ENCODE results near the gene DBNDD1. TPM values are rescaled to one million over a fixed set of nuclear protein-coding genes. Genes with fewer than 3 reads are reported as not detected.

The DBNDD1 gene
- total RNA-seq, 1 experiment from 2014 or later, result 32.4 TPM

GRCh38 chr16:90044111-90044551 is 24.9 kb upstream of the DBNDD1 start:
- peaks cover 40% of the 10 kb centered on the region for H3F3A ChIP-seq (ENCODE audit: insufficient read depth, low read depth)
- BruUV-seq (replicated peaks), result no TSS peak
- peak; percentile 94 for DNase-seq
- no peaks in the 10 kb centered on the region for H3K36me3 ChIP-seq (ENCODE audit: low read depth)
- POLR2A ChIA-PET (ENCODE audit: unreplicated experiment), result interaction anchor here (0.5 to 0.6 kb wide), 4 partner anchors 22 to 346 kb away, joined by 3 to 20 read pairs (median 4); no protein-coding TSS in a partner anchor
- CTCF ChIA-PET, result interaction anchor here (0.9 kb wide), 1 partner anchor 25 kb away, joined by 4 read pairs; the partner anchor contains the start of gene DBNDD1
- H3K4me2 ChIP-seq, result peak overlapping the region; percentile 41
- no peak overlapping the region for H2AFZ ChIP-seq
- peaks cover 12% of the 10 kb centered on the region; the same call in 1 of the 2 replicates for H4K20me1 ChIP-seq (ENCODE audit: insufficient read depth)
- no peak overlapping the region for H3K4me3 ChIP-seq
- H3K4me1 ChIP-seq (replicated peaks; ENCODE audit: insufficient read depth), result peaks cover 34% of the 10 kb centered on the region
- H3K27ac ChIP-seq, result peak overlapping the region; percentile 46
- H3K79me2 ChIP-seq (ENCODE audit: low read depth), result no peaks in the 10 kb centered on the region
- no peaks in the 10 kb centered on the region for H3K9me2 ChIP-seq (ENCODE audit: insufficient read depth)
- intact Hi-C loops (cut with micrococcal nuclease; ENCODE audit: unreplicated experiment), result loop anchor here (2.0 to 10.0 kb wide), 2 partner anchors 21 to 119 kb away; partner anchors contain the start of gene TUBB3
- H3K9me3 ChIP-seq (ENCODE audit: insufficient read depth, low read depth), result no peaks in the 10 kb centered on the region
- no peak for TF ChIP-seq EZH2 (IDR thresholded peaks at IDR 0.05; ENCODE audit: low read depth)
- no peak for TF ChIP-seq CTCF (conservative IDR thresholded peaks at IDR 0.05)
- no peaks in the 10 kb centered on the region for H3K27me3 ChIP-seq (ENCODE audit: insufficient read depth, low read depth)

DNA sequence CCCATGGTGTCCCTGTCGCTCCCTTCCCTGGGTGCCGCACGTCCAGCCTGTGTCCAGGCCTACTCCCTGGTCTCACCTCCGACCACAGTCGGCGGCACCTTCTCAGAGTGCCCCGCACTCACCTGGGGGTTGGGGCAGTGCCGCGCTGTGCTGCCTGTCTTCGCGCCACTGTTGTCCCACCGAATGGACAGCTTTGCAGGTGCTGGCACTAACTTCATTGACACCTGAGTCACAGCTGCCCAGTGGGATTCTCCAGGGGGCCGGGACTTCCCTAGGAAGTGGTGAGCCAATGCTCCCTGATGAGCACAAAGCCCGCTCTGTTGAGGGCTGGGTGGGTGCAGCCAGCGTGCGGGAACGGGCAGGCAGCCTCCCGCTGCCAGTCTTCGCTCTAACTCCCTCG is 24.3 kb upstream of the DBNDD1 start:
- peaks cover 34% of the 10 kb centered on the region for H3K4me1 ChIP-seq (replicated peaks; ENCODE audit: insufficient read depth)
- BruUV-seq (replicated peaks), result no TSS peak
- no peak overlapping the region for H3K4me3 ChIP-seq
- ChIA-PET POLR2A (ENCODE audit: unreplicated experiment) (interaction anchor here (0.5 to 0.6 kb wide), 2 partner anchors 123 to 345 kb away, joined by 3 to 20 read pairs; no protein-coding TSS in a partner anchor), CTCF (no interaction called here)
- peaks cover 12% of the 10 kb centered on the region; the same call in 1 of the 2 replicates for H4K20me1 ChIP-seq (ENCODE audit: insufficient read depth)
- no peaks in the 10 kb centered on the region for H3K27me3 ChIP-seq (ENCODE audit: insufficient read depth, low read depth)
- intact Hi-C loops (cut with micrococcal nuclease; ENCODE audit: unreplicated experiment), result loop anchor here (10.0 kb wide), 1 partner anchor 119 kb away; the partner anchor contains the start of gene TUBB3
- H3K9me2 ChIP-seq (ENCODE audit: insufficient read depth), result no peaks in the 10 kb centered on the region
- peak overlapping the region; percentile 41 for H3K4me2 ChIP-seq
- peaks cover 34% of the 10 kb centered on the region for H3F3A ChIP-seq (ENCODE audit: insufficient read depth, low read depth)
- TF ChIP-seq CTCF (conservative IDR thresholded peaks at IDR 0.05) (no peak), EZH2 (IDR thresholded peaks at IDR 0.05; ENCODE audit: low read depth) (no peak)
- peak overlapping the region; percentile 46 for H3K27ac ChIP-seq
- H3K36me3 ChIP-seq (ENCODE audit: low read depth), result no peaks in the 10 kb centered on the region
- H2AFZ ChIP-seq, result no peak overlapping the region
- DNase-seq, result no peak
- no peaks in the 10 kb centered on the region for H3K9me3 ChIP-seq (ENCODE audit: insufficient read depth, low read depth)
- no peaks in the 10 kb centered on the region for H3K79me2 ChIP-seq (ENCODE audit: low read depth)

DNA sequence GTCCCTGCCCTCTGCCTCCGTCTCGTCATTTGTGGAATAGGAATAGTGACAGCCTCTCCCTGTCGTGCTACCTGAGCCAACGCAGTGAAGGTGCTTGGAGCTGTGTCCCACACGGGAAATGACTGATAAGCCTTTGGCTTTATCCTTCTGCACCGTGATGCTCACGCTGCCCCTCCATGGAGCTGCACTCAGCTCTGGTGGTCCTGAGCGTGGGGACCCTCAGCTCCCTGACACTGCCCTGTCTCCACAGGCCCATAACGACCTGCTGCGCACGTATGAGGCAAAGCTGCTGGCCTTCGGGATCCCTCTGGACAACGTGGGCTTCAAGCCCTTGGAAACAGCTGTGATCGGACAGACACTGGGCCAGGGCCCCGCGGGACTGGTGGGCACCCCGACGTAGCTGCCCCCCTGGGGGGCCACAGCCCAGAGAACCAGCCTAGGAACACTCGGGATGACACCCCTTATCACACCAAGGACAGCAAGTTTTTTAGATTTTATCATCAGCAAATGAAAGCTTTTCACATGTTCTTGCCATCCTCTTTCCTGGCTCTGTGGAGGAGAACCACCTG is 23.8 kb upstream of the DBNDD1 start:
- H4K20me1 ChIP-seq (ENCODE audit: insufficient read depth), result peaks cover 12% of the 10 kb centered on the region; the same call in 1 of the 2 replicates
- no peak overlapping the region for H2AFZ ChIP-seq
- ChIA-PET CTCF (no interaction called here), POLR2A (ENCODE audit: unreplicated experiment) (no interaction called here)
- H3K9me3 ChIP-seq (ENCODE audit: insufficient read depth, low read depth), result no peaks in the 10 kb centered on the region
- no peak overlapping the region for H3K4me3 ChIP-seq
- H3K4me2 ChIP-seq, result no peak overlapping the region
- H3K4me1 ChIP-seq (replicated peaks; ENCODE audit: insufficient read depth), result peaks cover 34% of the 10 kb centered on the region
- H3F3A ChIP-seq (ENCODE audit: insufficient read depth, low read depth), result peaks cover 29% of the 10 kb centered on the region
- H3K27me3 ChIP-seq (ENCODE audit: insufficient read depth, low read depth), result no peaks in the 10 kb centered on the region
- DNase-seq, result no peak
- no peaks in the 10 kb centered on the region for H3K36me3 ChIP-seq (ENCODE audit: low read depth)
- TF ChIP-seq CTCF (conservative IDR thresholded peaks at IDR 0.05), result no peak
- no peak for TF ChIP-seq EZH2 (IDR thresholded peaks at IDR 0.05; ENCODE audit: low read depth)
- H3K27ac ChIP-seq, result no peak overlapping the region; the same call in 1 of the 2 replicates
- intact Hi-C loops (cut with micrococcal nuclease; ENCODE audit: unreplicated experiment), result loop anchor here (10.0 kb wide), 1 partner anchor 118 kb away; the partner anchor contains the start of gene TUBB3
- no peaks in the 10 kb centered on the region for H3K79me2 ChIP-seq (ENCODE audit: low read depth)
- BruUV-seq (replicated peaks), result no TSS peak
- no peaks in the 10 kb centered on the region for H3K9me2 ChIP-seq (ENCODE audit: insufficient read depth)
